Medulla oblongata (tissue), 1 donor: Measurements from ENCODE around the gene PRXL2A.
"Not testable (repeated sequence)": the region's sequence is repeated elsewhere in the genome, so short reads cannot be mapped to it uniquely, and the experiment has no call there.

Source experiments
- DNase-seq: peaks from one replicate; pipeline ENCODE4 v3.0.0-alpha.2; 2015; ENCODE audit errors: extremely low spot score

PRXL2A gene

GRCh38 chr10:80411267-80411668 lies 2.9 kb downstream of the PRXL2A start:
- DNase-seq: no peak

GRCh38 chr10:80411681-80412220 lies 3.4 kb downstream of the PRXL2A start:
- no peak for DNase-seq

GRCh38 chr10:80412486-80412885 lies 4.1 kb downstream of the PRXL2A start:
- no peak for DNase-seq

- no peak for DNase-seq
These were observed 5.1 kb downstream of the PRXL2A start for GRCh38 chr10:80413271-80413996.

GRCh38 chr10:80414142-80414895 lies 6.0 kb downstream of the PRXL2A start:
- DNase-seq: no peak

- no peak for DNase-seq
These were observed 7.6 kb downstream of the PRXL2A start for GRCh38 chr10:80415734-80416478.

- DNase-seq: peak; percentile 55
These were observed 8.2 kb downstream of the PRXL2A start for GRCh38 chr10:80416479-80417098.

GRCh38 chr10:80417256-80417655 lies 8.9 kb downstream of the PRXL2A start:
- not testable (repeated sequence) for DNase-seq

- DNase-seq: no peak
These were observed 12.8 kb downstream of the PRXL2A start for GRCh38 chr10:80421050-80421706.

GRCh38 chr10:80421707-80422536 lies 13.6 kb downstream of the PRXL2A start:
- DNase-seq: no peak

GRCh38 chr10:80425901-80426300 lies 17.6 kb downstream of the PRXL2A start:
- DNase-seq: no peak

- no peak for DNase-seq
These were observed 19.2 kb downstream of the PRXL2A start for GRCh38 chr10:80427541-80427940.

- no peak for DNase-seq
These were observed 21.2 kb downstream of the PRXL2A start for GRCh38 chr10:80429521-80429973.

- no peak for DNase-seq
These were observed 24.8 kb downstream of the PRXL2A start for GRCh38 chr10:80433134-80433533.

GRCh38 chr10:80436446-80437098 lies 28.2 kb downstream of the PRXL2A start:
- DNase-seq: no peak

- DNase-seq: no peak
These were observed 28.9 kb downstream of the PRXL2A start for GRCh38 chr10:80437227-80437626.

GRCh38 chr10:80441831-80442230 lies 33.5 kb downstream of the PRXL2A start:
- no peak for DNase-seq

GRCh38 chr10:80442879-80443278 lies 34.5 kb downstream of the PRXL2A start:
- DNase-seq: no peak

GRCh38 chr10:80443531-80443974 lies 35.2 kb downstream of the PRXL2A start:
- no peak for DNase-seq

GRCh38 chr10:80444124-80444523 lies 35.8 kb downstream of the PRXL2A start:
- no peak for DNase-seq
